SHP77 (cell line): ENCODE data around the gene GAMT.
A peak's percentile ranks its signal among the peaks of the same experiment; 100 is the strongest.

ENCODE experiments used
- DNase-seq, 2 experiments: peaks; one replicate each; lab custom pipeline; 2025; lab: John Stamatoyannopoulos, UW

Gene GAMT

DNA sequence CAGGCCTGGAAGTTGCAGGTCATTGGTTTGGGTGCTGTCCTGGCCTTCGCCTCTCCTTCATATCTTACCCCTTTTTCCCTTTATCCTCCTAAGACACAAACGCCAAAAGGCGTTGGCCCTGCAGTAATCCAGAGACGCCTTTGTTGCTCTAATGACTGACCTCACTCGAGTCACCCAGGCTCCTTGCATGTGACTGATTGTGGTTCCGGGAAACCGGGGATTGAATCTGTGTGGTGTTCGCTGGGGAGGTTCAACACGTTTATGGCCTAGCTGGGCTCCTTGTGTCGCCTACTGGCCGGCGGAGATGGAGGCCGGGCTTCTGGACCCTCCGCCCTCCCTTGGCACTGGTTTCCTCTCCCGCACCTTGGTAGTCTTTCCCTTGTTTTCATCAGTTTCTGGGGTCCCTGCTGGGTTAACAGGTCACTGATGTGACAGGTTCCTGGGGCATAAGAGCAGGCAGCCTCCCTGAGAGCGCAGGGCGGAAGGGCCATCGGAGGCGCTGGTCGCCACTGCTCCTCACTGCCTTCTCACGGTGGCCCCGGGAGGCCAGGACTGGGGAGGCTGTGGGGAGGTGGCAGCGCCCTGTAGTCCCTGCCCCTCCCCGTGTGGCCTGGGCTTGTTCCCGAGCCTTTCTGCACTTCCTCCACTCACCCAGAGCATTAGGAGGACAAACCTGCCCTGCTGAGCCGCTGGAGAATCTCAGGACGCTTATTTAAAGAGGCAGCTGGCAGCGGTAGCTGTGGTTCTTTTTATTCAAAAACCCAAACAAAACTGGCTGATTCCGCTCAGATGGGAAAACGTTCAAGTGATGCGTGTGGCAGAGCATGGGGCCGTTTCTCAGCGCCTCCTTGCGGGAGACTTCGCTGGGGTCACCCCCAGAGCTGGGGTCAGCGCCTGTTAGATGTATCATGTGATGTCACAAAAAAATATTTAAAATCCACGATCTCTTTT lies 35.7 kb downstream of the GAMT start:
- DNase-seq, result no peak

DNA sequence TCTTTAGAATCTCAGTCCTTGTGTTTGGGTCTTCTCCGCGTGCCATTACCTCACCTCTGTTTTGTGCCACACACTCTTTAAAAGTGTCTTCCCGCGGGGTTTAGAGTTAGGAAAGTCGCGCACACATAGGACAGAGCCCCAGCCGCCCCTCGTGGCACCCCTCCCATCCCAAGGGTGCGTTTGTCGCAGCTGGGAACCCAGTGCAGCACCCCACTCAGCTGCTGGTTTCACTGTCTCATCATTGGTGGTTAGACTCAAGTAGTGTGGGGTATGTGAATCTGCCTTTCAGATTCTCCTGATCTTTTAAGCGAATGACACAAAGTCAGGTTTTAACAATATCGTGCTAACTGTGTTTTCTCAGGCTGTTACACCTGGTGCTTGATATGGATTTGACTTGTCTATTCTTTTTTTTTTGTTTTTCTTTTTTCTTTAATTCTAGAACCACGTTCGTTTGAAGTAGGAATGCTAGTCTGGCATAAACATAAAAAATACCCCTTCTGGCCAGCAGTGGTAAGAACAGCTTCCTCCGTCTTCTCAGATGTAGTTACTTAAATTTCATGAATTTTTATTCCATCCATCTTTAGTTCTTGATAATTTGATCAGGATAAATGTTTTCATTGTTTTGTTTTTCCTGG lies 37.2 kb downstream of the GAMT start:
- DNase-seq, result no peak

DNA sequence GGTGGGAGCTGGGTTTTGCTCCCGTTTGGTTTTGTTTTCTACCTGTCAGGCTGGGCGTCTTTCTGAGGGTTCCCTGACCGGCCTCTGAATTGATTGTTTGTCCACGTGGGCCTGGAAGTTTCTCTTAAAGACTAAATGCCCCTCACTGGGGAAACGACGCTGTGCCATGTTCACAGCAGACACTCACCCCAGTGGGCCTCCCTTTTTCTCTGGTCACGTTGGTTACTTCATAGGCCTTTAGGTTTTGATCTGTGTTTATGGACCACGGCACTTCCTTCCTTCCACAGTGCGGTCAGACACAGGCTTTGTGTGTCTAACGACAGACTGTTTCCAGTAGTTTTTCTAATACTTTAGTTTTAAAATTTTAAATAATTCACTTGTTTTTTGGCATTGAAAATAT lies 37.7 kb downstream of the GAMT start:
- DNase-seq, result no peak

DNA sequence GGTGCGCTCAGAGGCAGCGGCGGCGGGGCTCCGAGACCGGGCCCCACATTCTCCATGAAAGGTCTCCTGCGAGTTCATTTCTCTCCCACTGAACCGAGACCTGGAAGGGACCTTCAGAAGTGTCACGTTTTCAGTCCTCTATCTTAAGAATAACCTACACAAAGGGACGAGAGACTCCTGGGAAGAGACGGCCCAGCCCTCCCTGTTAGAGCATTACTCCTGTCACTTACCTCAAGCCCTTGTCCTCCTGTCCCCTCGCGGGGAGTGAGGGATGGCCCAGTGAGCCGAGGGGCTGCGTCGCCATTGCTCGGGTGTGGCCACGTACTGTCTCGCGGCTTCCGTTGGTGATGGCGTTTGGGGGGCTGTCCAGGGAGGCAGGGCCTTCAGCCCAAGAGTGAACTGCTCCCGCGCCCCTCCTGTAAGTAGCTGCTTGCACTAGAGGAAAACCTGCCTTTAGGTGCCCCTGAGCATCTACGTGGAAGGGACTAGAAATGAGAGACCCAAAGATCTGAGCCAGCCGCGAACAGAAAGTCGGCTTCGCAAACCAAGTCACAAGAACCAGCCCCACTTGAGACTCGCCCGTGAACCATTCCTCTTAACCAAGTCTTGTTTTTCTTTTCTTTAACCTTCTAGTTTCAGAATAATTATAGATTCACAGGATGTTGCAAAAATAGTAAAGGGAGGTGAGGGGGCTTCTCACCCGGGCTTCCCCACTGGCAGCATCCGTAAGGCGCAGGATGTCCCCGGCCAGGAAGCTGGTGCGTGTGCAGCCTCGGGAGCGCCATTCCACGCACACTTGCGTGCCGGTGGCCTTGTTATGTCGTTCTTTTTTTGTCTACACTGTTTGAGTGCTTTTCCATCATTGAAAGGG lies 38.7 kb downstream of the GAMT start:
- DNase-seq, result no peak

DNA sequence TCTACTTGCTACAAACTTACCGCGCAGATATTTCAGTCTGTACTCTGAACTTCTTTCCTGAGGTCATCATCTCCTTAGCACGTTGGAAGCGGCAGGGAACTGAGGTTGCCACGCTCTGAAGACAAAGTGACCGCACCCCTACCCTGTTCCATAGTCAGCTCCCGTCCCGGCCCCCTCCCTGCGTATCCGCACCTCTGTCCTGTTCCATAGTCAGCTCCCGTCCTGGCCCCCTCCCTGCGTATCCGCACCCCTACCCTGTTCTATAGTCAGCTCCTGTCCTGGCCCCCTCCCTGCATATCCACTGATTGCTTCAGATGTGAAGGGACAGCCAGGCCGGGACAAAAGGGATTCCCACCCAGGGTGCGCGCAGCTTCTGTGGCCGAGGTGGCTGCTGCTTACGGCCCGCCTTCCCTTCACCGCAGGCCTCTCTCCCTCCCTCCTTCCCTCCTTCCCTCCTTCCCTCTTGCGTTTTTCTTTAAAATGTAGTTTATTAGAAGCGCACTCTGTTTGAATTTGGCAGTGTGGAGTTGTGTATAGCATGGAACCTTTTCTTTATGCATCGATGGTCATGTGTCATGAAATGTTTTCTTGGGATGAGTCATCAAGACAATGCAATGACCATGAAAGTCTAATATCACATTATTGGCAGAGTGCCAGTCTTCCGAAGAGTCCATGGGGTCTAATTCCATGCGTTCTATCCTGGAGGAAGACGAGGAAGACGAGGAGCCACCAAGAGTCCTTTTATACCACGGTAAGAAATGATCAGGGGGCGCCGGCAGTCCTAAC lies 39.5 kb downstream of the GAMT start:
- DNase-seq, result no peak

DNA sequence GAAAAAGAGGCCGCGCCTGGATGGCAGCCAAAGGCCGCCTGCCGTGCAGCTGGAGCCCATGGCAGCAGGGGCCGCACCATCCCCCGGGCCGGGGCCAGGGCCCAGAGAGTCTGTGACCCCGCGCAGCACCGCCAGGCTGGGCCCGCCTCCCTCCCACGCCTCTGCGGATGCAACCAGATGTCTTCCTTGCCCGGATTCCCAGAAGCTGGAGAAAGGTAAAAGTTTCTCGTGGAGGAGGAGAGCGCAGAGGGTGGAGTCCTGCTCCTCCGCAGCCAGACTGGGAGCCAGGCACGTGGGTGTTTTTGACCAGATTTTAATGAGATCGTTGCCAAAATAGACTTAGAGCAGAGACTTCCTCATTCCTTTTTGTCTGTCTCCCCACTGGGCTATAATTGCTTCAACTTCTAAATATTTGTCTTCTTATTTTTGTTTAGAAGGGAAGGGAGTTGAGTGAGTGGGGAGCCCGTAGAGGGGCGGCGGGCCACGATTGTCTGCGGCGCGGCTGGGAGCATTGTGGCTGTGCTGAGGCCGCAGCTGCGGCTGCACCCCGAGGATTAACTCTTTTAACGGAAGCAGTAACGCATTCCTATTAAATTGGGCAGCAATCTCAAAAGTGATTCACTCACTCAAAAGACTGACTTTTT lies 40.4 kb downstream of the GAMT start:
- DNase-seq, result peak; percentile 42 to 80

DNA sequence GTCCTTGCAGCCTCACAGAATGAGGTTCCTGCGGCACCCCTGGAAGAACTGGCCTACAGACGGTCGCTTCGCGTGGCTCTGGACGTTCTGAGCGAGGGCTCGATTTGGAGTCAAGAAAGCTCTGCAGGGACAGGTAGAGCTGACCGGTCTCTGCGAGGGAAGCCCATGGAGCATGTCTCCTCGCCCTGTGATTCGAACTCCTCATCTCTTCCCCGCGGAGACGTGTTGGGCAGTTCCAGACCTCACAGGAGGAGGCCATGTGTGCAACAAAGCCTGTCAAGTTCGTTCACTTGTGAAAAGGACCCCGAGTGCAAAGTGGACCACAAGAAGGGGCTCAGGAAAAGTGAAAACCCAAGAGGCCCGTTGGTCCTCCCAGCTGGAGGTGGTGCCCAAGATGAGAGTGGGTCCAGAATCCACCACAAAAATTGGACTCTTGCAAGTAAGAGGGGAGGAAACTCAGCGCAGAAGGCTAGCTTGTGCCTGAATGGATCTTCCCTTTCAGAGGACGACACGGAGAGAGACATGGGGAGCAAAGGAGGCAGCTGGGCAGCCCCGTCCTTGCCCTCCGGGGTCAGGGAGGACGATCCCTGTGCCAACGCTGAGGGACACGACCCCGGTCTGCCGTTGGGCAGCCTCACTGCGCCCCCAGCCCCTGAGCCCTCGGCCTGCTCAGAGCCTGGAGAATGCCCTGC lies 41.1 kb downstream of the GAMT start:
- no peak for DNase-seq

DNA sequence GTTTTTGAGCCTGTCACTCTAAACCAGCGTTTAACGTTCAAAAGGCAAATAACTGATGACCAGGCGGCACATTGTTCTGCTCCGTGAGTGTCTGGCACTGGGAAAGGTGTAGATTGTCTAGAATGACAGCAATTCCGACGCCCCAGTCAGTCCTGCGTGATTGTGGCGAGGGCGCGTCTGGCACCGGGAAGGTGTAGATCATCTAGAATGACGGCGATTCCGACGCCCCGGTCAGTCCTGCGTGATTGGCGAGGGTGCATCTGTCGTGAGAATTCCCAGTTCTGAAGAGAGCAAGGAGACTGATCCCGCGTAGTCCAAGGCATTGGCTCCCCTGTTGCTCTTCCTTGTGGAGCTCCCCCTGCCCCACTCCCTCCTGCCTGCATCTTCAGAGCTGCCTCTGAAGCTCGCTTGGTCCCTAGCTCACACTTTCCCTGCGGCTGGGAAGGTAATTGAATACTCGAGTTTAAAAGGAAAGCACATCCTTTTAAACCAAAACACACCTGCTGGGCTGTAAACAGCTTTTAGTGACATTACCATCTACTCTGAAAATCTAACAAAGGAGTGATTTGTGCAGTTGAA lies 43.7 kb downstream of the GAMT start:
- no peak for DNase-seq

DNA sequence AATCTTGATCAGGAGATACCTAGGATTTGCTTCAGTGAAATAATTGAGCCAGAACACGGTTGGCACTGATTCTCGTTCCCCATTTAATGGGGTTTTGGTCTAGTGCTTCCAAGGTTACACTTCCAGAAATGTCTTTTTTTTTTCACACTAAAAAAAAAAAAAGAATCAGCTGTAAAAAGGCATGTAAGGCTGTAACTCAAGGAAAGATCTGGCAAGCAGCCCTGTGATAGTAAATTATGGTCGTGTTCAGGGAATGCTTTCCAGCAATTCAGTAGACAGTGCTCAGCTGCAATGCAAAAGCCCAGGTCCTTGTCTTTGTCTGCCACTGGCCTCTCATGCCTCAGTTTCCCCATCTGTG lies 44.9 kb downstream of the GAMT start:
- no peak for DNase-seq

DNA sequence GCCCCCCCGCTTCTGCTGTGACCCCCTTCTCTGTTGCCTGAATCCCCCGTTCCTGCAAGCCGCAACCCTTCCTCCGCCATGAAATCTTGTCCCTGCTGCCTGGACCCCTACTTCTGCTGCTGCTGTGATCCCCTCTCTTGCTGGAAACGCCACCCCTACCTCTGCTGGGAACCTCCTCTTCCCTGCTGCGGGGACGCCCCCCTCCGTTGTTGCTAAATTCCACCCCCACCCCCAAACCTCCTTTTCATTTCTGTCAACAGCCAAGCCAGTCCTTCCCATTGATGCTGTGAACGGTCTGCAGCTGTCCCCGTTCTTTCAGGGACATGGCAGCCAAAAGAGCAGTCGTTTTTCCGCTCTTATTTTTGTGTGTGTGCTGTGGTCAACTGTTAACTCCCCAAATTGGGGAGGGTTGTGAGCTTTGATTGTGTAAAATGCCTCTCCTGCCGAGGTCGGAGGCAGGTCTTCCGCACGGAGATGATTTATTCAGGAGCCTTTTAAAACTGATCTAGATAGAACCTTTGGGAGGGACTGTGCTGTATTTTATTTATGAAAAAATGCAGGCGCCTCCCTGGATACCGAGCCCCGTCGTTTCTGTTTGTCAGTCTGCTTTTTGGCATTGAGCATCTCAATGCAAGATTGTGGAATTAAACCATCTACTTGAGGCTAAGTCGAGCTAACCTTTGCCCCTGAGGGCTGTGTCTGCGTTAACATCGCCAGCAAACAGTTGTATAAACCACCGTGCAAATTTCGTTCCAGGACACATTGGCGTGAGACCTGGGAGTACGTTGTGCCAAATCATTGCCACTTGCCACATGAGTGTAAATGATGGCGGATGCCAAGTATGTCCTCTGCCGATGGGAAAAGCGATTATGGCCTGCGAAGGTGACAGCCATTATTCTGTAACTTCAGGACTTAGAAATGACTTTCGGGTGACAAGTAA lies 45.5 kb downstream of the GAMT start:
- DNase-seq, result no peak

DNA sequence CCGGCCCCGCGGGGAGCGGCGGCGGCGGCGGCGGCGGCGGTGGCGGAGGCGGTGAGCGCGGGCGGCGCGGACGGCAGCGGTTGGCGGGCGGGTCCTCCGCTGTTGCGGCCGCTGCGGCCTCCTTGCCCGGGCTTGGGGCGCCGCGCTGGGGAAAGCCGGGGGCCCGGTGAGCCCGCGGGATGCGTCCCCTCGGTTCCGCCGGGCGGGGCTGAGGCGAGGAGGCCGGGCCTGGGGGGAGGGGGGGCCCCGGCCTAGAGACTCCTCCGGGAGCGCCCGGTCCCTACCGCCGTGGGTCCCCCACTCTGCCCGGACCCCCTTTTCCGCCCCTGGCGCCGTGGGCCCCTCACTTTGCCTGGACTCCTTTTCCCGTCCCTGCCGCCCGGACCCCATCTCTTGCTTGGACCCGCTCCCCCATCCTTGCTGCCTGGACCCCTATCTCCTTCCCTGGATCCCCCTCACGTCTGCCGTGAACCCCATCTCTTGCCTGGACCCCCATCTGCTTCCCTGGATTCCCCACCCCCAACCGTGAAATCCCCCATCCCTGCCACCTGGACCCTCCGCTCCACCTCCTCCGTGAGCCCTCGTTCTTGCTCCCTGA lies 46.3 kb downstream of the GAMT start:
- DNase-seq, result no peak

DNA sequence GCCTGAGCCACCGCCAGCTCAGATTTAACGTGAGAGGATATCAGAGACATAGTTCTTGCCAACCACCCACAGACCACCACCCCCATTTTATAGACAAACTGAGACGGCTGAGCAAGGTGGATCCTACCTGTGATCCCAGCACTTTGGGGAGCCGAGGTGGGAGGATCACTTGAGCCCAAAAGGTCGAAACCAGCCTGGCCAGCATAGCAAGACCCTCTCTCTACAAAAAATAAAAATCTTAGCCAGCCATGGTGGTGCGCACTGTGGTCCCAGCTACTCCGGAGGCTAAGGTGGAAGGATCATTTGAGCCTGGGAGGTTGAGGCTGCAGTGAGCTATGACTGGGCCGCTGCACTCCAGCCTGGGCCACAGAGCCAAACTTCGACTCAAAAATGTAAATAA lies 48.2 kb downstream of the GAMT start:
- no peak for DNase-seq

DNA sequence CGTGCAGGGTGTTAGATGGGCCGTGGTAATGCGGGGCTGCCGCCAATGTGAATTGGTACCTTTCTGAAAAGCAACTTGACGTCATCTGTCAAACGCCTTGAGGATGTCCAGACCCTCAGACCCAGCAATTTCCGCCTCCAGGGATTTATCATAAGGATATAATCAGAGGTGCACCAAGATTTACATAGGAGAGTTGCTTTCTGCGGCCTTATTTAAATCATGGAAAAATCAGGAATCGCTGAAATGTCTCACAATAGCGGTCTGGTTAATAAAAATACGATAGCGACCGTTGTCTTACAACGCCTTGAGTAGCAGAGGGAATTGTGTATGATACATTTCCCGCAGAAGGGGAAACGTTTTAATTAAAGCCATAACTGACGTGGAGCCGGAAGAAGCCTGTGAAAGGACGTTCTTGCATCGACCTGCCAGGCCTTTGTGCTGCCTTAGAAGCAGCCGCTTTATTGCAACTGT lies 49.9 kb downstream of the GAMT start:
- no peak for DNase-seq

DNA sequence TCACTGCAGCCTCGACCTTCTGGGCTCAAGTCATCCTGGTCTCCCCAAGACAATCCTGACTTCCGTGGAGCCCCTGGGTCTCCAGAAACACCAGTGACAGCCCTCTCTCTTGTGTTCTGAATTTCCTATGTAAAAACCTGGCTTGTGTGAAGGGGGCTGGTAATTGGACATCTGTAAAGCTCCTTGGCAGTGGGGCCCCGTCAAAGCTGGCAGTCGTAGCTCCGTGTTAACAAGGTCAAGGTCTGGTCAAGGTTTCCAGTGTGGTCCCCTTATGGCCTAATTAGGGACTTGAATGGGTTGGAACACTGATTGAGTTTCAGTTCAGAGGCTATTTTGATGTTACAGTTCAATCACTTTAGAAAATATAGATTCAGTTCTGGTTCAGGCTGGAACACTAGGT lies 50.5 kb downstream of the GAMT start:
- no peak for DNase-seq

DNA sequence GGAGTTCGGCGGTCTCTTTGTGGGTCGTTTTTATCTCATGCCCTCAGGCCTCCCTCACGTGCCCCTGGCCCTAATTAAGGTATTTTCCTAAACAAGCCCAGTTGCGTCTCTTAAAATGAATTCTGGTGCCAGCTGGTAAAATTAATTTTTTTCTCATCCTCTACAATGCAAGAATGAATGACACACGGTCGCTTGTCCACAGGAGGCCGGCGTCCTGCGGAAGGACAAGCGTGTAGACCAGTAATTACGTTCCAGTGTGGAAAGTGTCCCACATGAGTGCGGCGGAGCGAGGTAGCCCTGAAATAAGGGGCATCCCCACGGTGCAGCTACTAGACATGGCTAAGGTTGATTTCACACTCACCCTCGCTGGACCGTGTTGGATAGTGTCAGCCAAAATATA lies 52.1 kb downstream of the GAMT start:
- no peak for DNase-seq
